Lower lobe of right lung (tissue), 2 donors: ENCODE results near the gene THEMIS. TPM values are rescaled to one million over a fixed set of nuclear protein-coding genes. Genes with fewer than 3 reads are reported as not detected.

ENCODE experiments used
- ATAC-seq, 2 donors: fragments of 200-7000 bp; cut with Tn5 transposase; one replicate each; pipeline ENCODE4 v1.9.1; 2020 to 2022; ENCODE audit warnings: mild to moderate bottlenecking in 2 of 2, moderate library complexity in 2 of 2
- DNase-seq: peaks from one replicate; pipeline ENCODE4 v3.0.0-alpha.2; 2020
- H3K27ac ChIP-seq: fragments of 200-600 bp; one replicate; pipeline ENCODE4 v1.8.0; 2022
- H3K27me3 ChIP-seq: fragments of 200-600 bp; one replicate; pipeline ENCODE4 v1.8.0; 2022; ENCODE audit warnings: low read depth
- H3K36me3 ChIP-seq: fragments of 200-600 bp; one replicate; pipeline ENCODE4 v1.8.0; 2022; ENCODE audit warnings: mild to moderate bottlenecking
- H3K4me1 ChIP-seq: fragments of 200-600 bp; one replicate; pipeline ENCODE4 v1.8.0; 2022
- H3K4me3 ChIP-seq: fragments of 200-600 bp; one replicate; pipeline ENCODE4 v1.8.0; 2022; ENCODE audit warnings: mild to moderate bottlenecking
- H3K9me3 ChIP-seq: fragments of 200-600 bp; one replicate; pipeline ENCODE4 v1.8.0; 2022
- CTCF ChIP-seq: fragments of 200-600 bp; IDR thresholded peaks from one replicate; pipeline ENCODE4 v1.8.0; 2022; ENCODE audit warnings: antibody characterized with exemption, mild to moderate bottlenecking
- intact Hi-C: fragments of 100-400 bp; cut with DNase I; formaldehyde crosslinking; loops from one replicate; pipeline ENCODE4 v1.11.0; 2022
- total RNA-seq: library from RNA; stranded (reverse); fragmentation: NEBNext Ultra II Directional; extraction: Animal tissue kit (Norgen Biotek cat#: 25700); gene quantifications from one replicate; pipeline ENCODE4 v1.2.1, GENCODE V29; 2021
- donor health status: DM: no; HTN: yes; CAD: no; lungs with severe emphysema.

Gene THEMIS
- total RNA-seq, 1 donor from 2014 or later, result 1.8 TPM

- no peak overlapping the region for H3K27ac ChIP-seq
- no peak overlapping the region for H3K4me3 ChIP-seq
- ATAC-seq (no peak), DNase-seq (no peak)
- H3K36me3 ChIP-seq, result no peaks in the 10 kb centered on the region
- no peaks in the 10 kb centered on the region for H3K9me3 ChIP-seq
- no peak for TF ChIP-seq CTCF
- no peaks in the 10 kb centered on the region for H3K27me3 ChIP-seq
- intact Hi-C loops, result no loop called here
- H3K4me1 ChIP-seq, result no peaks in the 10 kb centered on the region
These were observed 76.8 kb downstream of the THEMIS start for GRCh38 chr6:127824061-127824460.

- intact Hi-C loops, result no loop called here
- Histone ChIP-seq H3K9me3 (no peaks in the 10 kb centered on the region), H3K27me3 (no peaks in the 10 kb centered on the region), H3K27ac (no peak overlapping the region), H3K36me3 (no peaks in the 10 kb centered on the region), H3K4me3 (no peak overlapping the region), H3K4me1 (no peaks in the 10 kb centered on the region)
- no peak for TF ChIP-seq CTCF
- ATAC-seq, result no peak
- DNase-seq, result no peak
These were observed 79.4 kb downstream of the THEMIS start for GRCh38 chr6:127821431-127821830.

- Histone ChIP-seq H3K9me3 (no peaks in the 10 kb centered on the region), H3K27ac (no peak overlapping the region), H3K36me3 (no peaks in the 10 kb centered on the region), H3K27me3 (no peaks in the 10 kb centered on the region), H3K4me1 (no peaks in the 10 kb centered on the region), H3K4me3 (no peak overlapping the region)
- intact Hi-C loops, result no loop called here
- no peak for TF ChIP-seq CTCF
- no peak for DNase-seq
- ATAC-seq, result no peak
These were observed 82.7 kb downstream of the THEMIS start for GRCh38 chr6:127818149-127818548.

- ATAC-seq (no peak), DNase-seq (no peak)
- no peak for TF ChIP-seq CTCF
- intact Hi-C loops, result no loop called here
- Histone ChIP-seq H3K27me3 (no peaks in the 10 kb centered on the region), H3K27ac (no peak overlapping the region), H3K36me3 (no peaks in the 10 kb centered on the region), H3K4me1 (no peaks in the 10 kb centered on the region), H3K9me3 (no peaks in the 10 kb centered on the region), H3K4me3 (no peak overlapping the region)
These were observed 84.2 kb downstream of the THEMIS start for GRCh38 chr6:127816643-127817042.

GRCh38 chr6:127813699-127814027 lies 87.2 kb downstream of the THEMIS start:
- Histone ChIP-seq H3K27ac (no peak overlapping the region), H3K4me3 (no peak overlapping the region), H3K36me3 (no peaks in the 10 kb centered on the region), H3K9me3 (no peaks in the 10 kb centered on the region), H3K4me1 (no peaks in the 10 kb centered on the region), H3K27me3 (no peaks in the 10 kb centered on the region)
- DNase-seq (no peak), ATAC-seq (no peak)
- intact Hi-C loops, result no loop called here
- no peak for TF ChIP-seq CTCF
